Activated CD4-positive, alpha-beta T cell treated with anti-CD3 and anti-CD28 coated beads, Interleukin-2, Interleukin-4, amounts not matched to agents 100 ng/mL and 50 ng/mL, durations not matched to agents 16 hours and 8 hours (primary cell): ENCODE data around the gene BSN.

Experiments
- DNase-seq: peaks from one replicate; pipeline ENCODE4 v3.0.0-alpha.2; 2020; ENCODE audit warnings: low spot score

The BSN gene

GRCh38 chr3:49716169-49716568 is 161.9 kb downstream of the BSN start:
- DNase-seq, result no peak

- DNase-seq, result no peak
Measured at GRCh38 chr3:49716691-49717210, 162.5 kb downstream of the BSN start.

- DNase-seq, result no peak
Measured at GRCh38 chr3:49717211-49717958, 163.1 kb downstream of the BSN start.

GRCh38 chr3:49717959-49718857 is 163.9 kb downstream of the BSN start:
- no peak for DNase-seq

GRCh38 chr3:49718858-49719213 is 164.6 kb downstream of the BSN start:
- DNase-seq, result no peak

- DNase-seq, result peak; percentile 90
Measured at GRCh38 chr3:49719214-49719884, 165.1 kb downstream of the BSN start, which contains the start of gene AMIGO3. AMIGO3 (minus strand) TSS chr3:49719684; CDS start chr3:49719465, 219 bp downstream.
